Testis (tissue), 2 donors: ENCODE measurements around the gene FIGNL2.

Source experiments
- CTCF ChIP-seq, 3 experiments: fragments of 450-650 bp in 2 of 3; fragments of 200-600 bp in 1 of 3; sonication (generic) in 1 of 3; IDR thresholded peaks; one replicate each; pipeline ENCODE4 v1.5.1; 2016 to 2019; ENCODE audit warnings: antibody characterized with exemption in 3 of 3, mild to moderate bottlenecking in 2 of 3, moderate library complexity in 1 of 3
- POLR2A ChIP-seq: fragments of 450-650 bp; IDR thresholded peaks from one replicate; pipeline ENCODE4 v1.6.1; 2017; ENCODE audit warnings: antibody characterized with exemption, mild to moderate bottlenecking, moderate library complexity

- TF ChIP-seq CTCF (IDR thresholded peaks at IDR 0.05) (no peak), POLR2A (no peak)
These were observed 55.3 kb downstream of the FIGNL2 start for GRCh38 chr12:51793201-51793600.
